NOMO-1 treated with dmso at 0.1 percent for 144 hours (cell line): ENCODE measurements around the gene PLCB4.

Source experiments
- DNase-seq: peaks from one replicate; lab custom pipeline; 2025; ENCODE audit not compliant: unreplicated experiment; lab: John Stamatoyannopoulos, UW

The PLCB4 gene

DNA sequence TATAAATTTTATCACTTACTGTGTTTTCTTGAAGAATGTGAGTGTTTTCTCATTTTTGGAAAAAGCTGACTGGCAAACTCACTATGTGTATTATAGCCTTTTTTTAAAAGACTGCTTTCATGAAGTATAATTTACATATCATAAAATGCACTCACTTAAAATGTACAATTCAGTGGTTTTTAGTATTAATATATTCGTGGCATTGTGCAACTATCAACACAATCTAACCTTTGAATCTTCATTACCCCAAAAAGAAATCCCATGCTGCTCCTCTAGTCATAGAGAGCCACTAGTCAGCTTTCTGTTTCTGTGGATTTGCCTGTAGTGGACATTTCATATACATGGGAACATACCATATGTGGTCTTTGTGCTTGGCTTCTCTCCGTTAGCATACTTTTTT is 143.8 kb downstream of the PLCB4 start:
- DNase-seq = no peak

- peak; percentile 67 for DNase-seq
Measured at GRCh38 chr20:9214685-9215084, 145.8 kb downstream of the PLCB4 start.

DNA sequence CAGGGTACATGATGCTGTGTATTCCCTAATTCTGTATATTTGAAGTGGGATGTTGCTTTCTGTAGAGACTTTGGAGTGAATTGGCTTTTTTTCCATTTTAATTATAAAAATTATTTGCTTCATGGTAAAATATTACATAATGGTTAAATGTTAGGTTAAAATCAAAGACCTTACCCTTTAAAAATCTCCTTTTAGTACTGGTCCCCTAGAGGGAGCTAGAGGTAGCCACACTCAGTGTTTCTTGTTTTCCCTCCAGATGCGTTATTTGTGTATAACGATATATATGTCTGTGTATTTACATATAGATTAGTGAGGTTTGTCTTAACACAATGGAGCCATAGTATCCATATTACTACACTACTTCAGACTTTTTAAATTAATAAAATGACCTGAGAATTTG is 146.7 kb downstream of the PLCB4 start:
- no peak for DNase-seq

DNA sequence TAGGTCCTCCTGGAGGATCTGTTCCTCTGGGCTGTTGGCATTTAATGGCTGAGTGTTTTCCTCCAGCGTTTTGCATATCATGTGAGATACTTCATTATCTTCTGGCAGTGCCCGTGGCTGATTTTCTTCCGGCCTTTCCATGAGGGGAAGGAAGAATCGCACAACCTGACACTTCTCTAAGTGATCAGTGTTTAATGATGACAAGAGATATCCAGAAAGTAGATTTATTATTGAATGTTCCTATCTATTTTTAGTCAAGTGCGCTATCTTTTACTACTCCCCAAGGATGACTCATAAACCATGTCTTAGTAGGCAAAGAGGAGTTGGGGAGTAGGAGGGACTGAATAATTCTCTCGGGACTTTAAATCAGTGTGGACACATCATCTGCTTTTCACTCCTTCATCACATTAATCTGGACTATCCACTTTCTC is 149.7 kb downstream of the PLCB4 start:
- no peak for DNase-seq

DNA sequence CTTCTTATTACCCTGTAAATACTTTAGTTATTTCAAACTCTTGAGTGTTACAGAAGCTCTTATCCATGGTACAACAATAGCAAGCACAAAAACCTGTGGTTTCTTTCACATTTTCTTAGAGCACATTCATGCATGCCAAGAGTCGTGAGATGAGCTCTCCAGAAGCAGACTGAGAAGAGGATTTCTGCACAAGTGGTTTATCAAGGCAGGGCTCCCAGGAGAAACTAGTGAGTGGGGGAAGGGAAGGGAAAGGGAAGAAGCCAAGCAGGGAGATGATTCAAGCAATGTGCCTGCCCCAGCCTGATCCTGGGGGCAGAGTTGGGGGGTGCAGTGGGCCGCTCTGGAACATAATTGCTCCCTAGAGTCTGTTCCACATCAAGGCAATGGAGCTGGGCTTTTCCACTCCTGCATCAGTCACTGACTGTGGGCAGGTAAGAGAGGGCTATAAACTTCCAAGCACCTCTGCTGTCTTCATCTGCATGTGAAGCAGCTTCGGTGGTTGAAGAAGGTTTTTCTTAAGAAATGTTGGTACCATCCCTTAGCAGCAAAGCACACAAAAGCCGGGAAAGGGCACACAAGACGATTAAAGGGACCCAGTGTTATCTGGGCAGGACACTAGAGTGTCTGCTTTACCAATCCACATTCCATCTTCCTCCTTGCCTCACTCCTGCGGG is 152.1 kb downstream of the PLCB4 start:
- DNase-seq = no peak

DNA sequence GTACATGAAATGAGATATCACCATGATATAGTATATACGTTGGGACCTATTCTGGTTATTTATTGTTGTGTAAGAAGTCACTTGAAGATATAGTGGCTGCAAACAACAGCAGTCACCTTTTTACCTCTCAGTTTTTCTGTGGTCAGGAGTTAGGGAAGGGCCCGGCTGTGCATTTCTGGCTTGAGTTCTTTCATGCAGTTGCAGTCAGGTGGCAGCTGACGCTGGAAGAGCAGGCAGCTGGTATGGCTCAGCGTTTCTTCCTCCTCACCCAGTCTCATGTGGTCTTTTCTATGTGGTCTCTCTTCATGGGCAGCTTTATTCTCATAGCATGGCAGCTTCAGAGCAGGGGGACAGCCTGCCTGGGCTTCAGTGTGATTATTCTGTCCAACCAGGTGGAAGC is 154.4 kb downstream of the PLCB4 start:
- DNase-seq = no peak

GRCh38 chr20:9225879-9226278 is 157.0 kb downstream of the PLCB4 start:
- DNase-seq = no peak

DNA sequence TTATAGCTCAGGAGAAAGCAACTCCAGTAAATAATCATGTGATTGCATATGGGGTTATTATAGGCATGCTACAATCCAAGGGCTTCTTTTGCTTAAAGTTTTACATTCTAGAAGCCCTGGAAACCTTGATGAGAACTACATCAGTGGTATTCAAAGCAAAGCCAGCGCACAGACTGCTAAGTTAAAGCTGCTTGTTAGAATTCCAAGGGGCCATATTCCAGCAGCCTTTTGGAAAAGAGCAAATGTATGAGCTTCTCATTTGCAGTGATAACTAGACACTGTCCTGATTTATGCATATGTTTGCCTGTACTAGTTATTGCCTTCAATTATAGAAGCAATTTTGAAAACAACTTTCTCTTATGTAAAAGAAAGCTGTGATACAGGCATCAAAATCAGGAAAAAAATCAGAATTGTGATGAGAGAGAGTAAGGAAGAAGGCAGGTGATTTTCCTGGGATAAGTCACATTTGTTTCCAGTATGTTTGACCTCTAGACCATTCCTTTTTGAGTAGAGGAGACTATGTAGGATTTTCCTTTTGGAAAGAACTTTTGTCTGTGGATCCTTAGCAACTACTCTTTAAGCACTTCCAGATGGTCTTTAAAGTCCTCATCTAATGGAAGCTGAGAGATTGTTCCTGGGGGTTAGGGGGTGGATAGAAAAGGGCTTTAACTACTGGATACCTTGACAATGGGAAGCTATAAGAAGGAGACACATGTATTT is 159.2 kb downstream of the PLCB4 start:
- DNase-seq = no peak

DNA sequence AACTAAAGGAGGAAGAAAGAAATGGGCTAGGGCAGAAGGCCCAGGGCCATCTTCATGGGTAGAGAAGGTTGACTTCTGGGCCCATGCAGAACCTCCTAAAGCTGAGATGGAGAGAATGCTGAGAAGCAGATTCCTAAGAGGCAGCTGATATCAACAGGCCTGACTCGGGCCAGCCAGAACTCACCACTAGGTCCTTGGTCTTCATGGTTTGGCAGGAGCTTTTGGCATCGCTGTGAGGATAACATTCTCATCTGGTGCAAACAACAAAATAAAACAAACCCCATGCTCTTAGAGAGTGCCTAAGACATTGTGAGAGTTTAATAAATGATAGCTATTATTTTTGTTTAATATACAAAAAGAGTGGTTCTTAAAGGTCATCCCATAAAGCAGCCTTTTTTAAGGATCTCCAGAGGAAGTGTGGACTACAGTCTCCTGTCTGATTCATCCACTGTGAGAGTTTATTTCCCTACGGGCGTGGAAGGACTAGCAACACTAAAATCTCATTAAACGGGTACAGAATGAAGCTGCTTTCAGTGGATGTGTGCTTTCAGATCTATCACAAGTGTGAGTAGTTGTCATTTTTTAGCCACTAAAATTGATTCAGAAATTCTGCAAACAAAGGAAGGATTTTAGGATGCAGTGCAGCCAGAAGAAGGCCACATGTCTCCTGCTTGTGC is 160.0 kb downstream of the PLCB4 start:
- DNase-seq = no peak

DNA sequence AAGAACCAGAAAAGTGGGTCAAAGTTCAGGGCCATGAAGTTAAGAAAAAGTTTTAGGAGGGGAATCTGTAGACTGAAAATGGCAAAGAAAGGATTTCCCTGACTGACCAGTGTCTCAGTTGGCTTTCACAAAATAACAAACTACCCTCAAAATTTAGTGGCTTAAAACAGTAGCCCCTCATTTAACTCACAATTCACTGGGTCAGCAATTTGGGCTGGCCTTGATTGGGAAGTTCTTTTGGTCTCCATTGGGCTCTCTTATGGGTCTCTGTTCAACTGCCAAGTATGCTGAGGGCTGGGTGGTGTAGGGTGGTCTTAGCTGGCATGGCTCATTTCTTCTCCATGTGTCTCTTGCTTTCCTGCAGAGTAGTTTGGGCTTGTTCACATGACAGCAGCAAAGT is 161.5 kb downstream of the PLCB4 start:
- DNase-seq = no peak

GRCh38 chr20:9233804-9234203 is 164.9 kb downstream of the PLCB4 start:
- DNase-seq = no peak

GRCh38 chr20:9235518-9235917 is 166.6 kb downstream of the PLCB4 start:
- no peak for DNase-seq

- no peak for DNase-seq
Measured at GRCh38 chr20:9236458-9236857, 167.6 kb downstream of the PLCB4 start.

GRCh38 chr20:9241232-9241692 is 172.4 kb downstream of the PLCB4 start:
- no peak for DNase-seq

GRCh38 chr20:9241721-9242427 is 173.0 kb downstream of the PLCB4 start:
- DNase-seq = no peak

GRCh38 chr20:9243986-9244385 is 175.1 kb downstream of the PLCB4 start:
- no peak for DNase-seq

GRCh38 chr20:9244811-9245210 is 175.9 kb downstream of the PLCB4 start:
- no peak for DNase-seq

DNA sequence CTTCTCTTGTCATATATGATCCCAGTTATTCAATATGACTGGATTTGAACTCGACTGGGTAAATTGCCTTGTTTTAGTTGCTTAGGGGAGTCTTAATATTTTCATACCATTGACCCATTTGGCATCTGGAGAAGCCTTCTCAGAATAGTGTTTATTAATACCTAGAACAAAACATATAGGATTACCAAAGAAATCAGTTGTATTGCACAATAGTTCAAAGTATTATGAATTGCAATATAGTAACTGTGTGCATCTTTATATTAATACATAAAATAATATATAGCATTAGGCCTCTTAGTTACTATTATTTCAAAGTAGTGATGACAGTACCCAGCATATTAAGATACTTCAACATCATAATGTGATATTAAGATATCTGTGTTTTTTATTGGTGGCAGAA is 177.8 kb downstream of the PLCB4 start:
- no peak for DNase-seq

- DNase-seq = no peak
Measured at GRCh38 chr20:9250511-9250910, 181.6 kb downstream of the PLCB4 start.

GRCh38 chr20:9253006-9253539 is 184.2 kb downstream of the PLCB4 start:
- no peak for DNase-seq

- no peak for DNase-seq
Measured at GRCh38 chr20:9255171-9255570, 186.3 kb downstream of the PLCB4 start.
